NT2/D1 (cell line): ENCODE results near the gene ATP6AP1.

Experiments
- SUZ12 ChIP-seq: IDR thresholded peaks from 2 replicates; pipeline ENCODE4 v1.6.1; 2011; ENCODE audit not compliant: insufficient read length, insufficient read depth; ENCODE audit errors: extremely low read depth
- YY1 ChIP-seq: IDR thresholded peaks from 2 replicates; pipeline ENCODE4 v1.6.1; 2011; ENCODE audit not compliant: insufficient read length, insufficient read depth

DNA sequence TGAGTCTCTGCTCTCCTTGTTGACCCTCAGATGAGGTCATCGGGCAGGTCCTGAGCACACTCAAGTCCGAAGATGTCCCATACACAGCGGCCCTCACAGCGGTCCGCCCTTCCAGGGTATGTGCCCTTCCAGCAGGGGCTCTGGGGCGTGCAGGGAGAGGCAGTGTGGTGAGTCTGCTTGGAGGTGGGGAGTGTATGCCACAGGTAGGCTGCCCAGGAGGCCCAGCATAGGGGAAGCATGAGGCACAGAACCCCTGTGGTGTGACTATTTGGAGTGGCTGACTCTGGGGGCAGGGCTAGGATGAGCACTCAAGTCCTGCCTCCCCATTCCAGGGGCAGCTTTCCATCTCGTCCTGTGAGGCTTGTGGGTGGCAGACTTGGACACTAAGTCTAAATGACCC lies 5.1 kb downstream of the ATP6AP1 start:
- no peak for TF ChIP-seq SUZ12
- no peak for TF ChIP-seq YY1
